ENCODE data around the gene PLOD1.

PLOD1 gene

DNA sequence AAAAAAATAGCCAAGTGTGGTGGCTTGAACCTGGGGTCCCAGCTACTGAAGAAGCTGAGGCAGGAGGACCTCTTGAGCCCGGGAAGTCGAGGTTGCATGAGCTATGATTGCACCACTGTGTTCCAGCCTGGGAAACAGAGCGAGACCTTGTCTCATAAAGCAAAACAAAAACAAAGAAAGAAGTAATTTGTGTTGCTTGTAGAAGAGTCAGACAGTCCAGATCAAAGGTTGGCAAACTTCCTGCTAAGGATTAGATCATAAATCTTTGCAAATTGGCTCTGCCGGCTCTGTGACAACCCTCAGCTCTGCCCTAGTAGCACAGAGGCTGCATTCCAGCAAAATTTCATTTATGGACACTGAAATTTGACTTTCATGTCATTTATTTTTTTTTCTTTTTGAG lies 26.7 kb downstream of the PLOD1 start:
- ATAC-seq (ENCODE audit: low read depth) (no peak), DNase-seq (ENCODE audit: low spot score) (no peak)
- Histone ChIP-seq H3K36me3 (ENCODE audit: low read depth) (peaks cover 66% of the 10 kb centered on the region), H3K9me3 (ENCODE audit: severe bottlenecking) (no peaks in the 10 kb centered on the region), H3K4me3 (ENCODE audit: severe bottlenecking) (no peak overlapping the region), H3K27me3 (ENCODE audit: insufficient read depth, poor library complexity, severe bottlenecking) (no peaks in the 10 kb centered on the region), H3K27ac (ENCODE audit: poor library complexity, severe bottlenecking) (no peak overlapping the region), H3K4me1 (ENCODE audit: insufficient read depth, poor library complexity, severe bottlenecking) (no peaks in the 10 kb centered on the region)
- TF ChIP-seq, protein P1, sequence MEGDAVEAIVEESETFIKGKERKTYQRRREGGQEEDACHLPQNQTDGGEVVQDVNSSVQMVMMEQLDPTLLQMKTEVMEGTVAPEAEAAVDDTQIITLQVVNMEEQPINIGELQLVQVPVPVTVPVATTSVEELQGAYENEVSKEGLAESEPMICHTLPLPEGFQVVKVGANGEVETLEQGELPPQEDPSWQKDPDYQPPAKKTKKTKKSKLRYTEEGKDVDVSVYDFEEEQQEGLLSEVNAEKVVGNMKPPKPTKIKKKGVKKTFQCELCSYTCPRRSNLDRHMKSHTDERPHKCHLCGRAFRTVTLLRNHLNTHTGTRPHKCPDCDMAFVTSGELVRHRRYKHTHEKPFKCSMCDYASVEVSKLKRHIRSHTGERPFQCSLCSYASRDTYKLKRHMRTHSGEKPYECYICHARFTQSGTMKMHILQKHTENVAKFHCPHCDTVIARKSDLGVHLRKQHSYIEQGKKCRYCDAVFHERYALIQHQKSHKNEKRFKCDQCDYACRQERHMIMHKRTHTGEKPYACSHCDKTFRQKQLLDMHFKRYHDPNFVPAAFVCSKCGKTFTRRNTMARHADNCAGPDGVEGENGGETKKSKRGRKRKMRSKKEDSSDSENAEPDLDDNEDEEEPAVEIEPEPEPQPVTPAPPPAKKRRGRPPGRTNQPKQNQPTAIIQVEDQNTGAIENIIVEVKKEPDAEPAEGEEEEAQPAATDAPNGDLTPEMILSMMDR (IDR thresholded peaks at IDR 0.05; ENCODE audit: poor library complexity, severe bottlenecking) = no peak

DNA sequence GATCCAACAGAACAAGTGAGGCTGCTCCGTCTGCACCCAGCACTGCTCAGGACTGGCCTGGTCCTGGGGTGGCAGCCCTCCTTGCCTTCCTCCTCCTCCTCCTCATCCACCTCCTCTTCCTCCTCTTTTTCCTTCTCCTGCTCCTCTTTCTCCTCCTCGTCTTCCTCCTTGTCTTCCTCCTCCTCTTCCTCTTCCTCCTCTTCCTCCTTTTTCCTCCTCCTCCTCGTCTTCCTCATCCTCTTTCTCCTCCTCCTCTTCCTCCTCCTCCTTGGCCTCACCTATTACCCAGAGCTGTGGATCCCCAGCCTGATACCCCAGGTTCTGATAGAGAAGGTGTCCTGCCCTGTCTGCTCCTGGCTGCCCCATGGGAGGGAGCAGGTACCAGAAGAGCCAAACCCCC lies 29.1 kb downstream of the PLOD1 start:
- Histone ChIP-seq H3K4me3 (ENCODE audit: severe bottlenecking) (no peak overlapping the region), H3K4me1 (ENCODE audit: insufficient read depth, poor library complexity, severe bottlenecking) (no peaks in the 10 kb centered on the region), H3K27me3 (ENCODE audit: insufficient read depth, poor library complexity, severe bottlenecking) (no peaks in the 10 kb centered on the region), H3K36me3 (ENCODE audit: low read depth) (peaks cover 57% of the 10 kb centered on the region), H3K9me3 (ENCODE audit: severe bottlenecking) (no peaks in the 10 kb centered on the region), H3K27ac (ENCODE audit: poor library complexity, severe bottlenecking) (no peak overlapping the region)
- TF ChIP-seq, protein P1 (IDR thresholded peaks at IDR 0.05; ENCODE audit: poor library complexity, severe bottlenecking) = no peak
- ATAC-seq (ENCODE audit: low read depth) (no peak), DNase-seq (ENCODE audit: low spot score) (no peak)

DNA sequence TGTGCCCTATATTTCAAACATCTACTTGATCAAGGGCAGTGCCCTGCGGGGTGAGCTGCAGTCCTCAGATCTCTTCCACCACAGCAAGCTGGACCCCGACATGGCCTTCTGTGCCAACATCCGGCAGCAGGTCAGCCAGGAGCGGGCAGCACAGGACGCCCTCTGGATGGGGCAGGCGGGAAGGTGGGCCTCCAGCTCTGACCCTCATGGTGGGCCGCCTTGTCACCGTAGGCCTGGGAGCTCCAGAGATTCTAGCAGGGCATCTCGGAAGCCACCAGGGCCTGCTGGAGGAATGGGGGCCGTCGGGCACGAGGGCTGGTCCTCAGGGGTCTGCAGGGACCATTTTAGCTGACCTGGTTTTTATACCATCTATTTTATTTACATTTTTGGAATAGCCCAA lies 30.1 kb downstream of the PLOD1 start:
- TF ChIP-seq, protein P1 (IDR thresholded peaks at IDR 0.05; ENCODE audit: poor library complexity, severe bottlenecking) = no peak
- no peak overlapping the region for H3K4me3 ChIP-seq (ENCODE audit: severe bottlenecking)
- no peaks in the 10 kb centered on the region for H3K4me1 ChIP-seq (ENCODE audit: insufficient read depth, poor library complexity, severe bottlenecking)
- no peaks in the 10 kb centered on the region for H3K9me3 ChIP-seq (ENCODE audit: severe bottlenecking)
- H3K27ac ChIP-seq (ENCODE audit: poor library complexity, severe bottlenecking) = no peak overlapping the region
- no peaks in the 10 kb centered on the region for H3K27me3 ChIP-seq (ENCODE audit: insufficient read depth, poor library complexity, severe bottlenecking)
- peaks cover 58% of the 10 kb centered on the region for H3K36me3 ChIP-seq (ENCODE audit: low read depth)
- ATAC-seq (ENCODE audit: low read depth) (no peak), DNase-seq (ENCODE audit: low spot score) (no peak)

DNA sequence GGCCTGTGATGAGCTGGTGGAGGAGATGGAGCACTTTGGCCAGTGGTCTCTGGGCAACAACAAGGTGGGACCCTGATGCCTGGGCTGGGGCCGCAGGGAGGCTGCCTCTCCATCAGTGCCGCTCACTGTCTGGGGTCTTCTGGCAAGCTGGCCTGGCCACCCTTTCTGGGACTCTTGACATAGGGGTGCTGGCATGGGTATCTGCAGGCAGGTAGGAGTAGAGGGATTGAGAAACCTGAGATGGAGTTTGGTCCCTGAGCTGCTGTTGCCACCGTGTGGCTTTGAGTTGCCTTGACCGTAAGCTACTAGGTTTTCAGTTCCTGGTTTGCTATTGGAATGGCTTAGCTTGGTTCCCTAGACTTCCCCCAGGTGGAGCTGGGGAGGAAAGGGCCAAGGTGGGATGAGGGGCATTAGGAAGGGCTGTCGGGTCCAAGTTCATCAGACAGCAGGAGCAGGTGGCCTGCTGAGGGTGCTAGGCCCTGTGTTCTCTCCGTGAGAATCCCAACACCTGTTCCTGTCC lies 32.6 kb downstream of the PLOD1 start:
- Histone ChIP-seq H3K4me3 (ENCODE audit: severe bottlenecking) (no peak overlapping the region), H3K4me1 (ENCODE audit: insufficient read depth, poor library complexity, severe bottlenecking) (no peaks in the 10 kb centered on the region), H3K27me3 (ENCODE audit: insufficient read depth, poor library complexity, severe bottlenecking) (no peaks in the 10 kb centered on the region), H3K9me3 (ENCODE audit: severe bottlenecking) (no peaks in the 10 kb centered on the region), H3K27ac (ENCODE audit: poor library complexity, severe bottlenecking) (no peak overlapping the region), H3K36me3 (ENCODE audit: low read depth) (peaks cover 49% of the 10 kb centered on the region)
- DNase-seq (ENCODE audit: low spot score) (no peak), ATAC-seq (ENCODE audit: low read depth) (peak; percentile 83)
- TF ChIP-seq, protein P1 (IDR thresholded peaks at IDR 0.05; ENCODE audit: poor library complexity, severe bottlenecking) = peak; percentile 57

DNA sequence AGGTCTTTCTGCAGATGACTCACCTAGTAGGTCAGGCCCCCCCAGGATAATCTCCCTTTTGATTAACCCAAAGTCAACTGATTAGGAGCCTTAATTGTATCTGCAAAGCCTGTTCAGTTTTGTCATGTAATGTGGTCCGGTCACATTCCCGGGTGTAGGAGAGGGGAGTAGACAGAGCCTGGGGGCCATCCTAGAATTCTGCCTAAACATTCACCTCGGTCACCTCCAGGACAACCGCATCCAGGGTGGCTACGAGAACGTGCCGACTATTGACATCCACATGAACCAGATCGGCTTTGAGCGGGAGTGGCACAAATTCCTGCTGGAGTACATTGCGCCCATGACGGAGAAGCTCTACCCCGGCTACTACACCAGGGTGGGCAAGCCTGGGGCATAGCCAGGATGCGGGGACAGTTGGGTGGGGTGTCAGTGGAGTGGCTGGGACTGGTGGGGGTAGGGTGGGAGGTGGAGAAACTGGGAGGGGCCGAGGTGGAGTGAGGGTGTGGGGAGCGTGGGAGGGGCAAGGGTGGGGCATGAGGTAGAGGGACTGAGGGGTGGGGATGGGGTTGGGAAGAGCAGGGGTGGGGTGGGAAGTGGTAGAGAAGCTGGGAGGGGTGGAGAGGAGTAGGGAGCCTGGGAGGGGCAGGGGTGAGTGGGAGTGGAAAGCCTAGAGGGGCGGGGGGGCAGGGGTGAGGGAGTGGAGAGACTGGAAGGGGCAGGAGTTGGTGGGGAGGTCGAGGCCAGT lies 36.1 kb downstream of the PLOD1 start:
- peaks cover 49% of the 10 kb centered on the region for H3K36me3 ChIP-seq (ENCODE audit: low read depth)
- DNase-seq (ENCODE audit: low spot score) (no peak), ATAC-seq (ENCODE audit: low read depth) (no peak)
- no peak overlapping the region for H3K4me3 ChIP-seq (ENCODE audit: severe bottlenecking)
- H3K27me3 ChIP-seq (ENCODE audit: insufficient read depth, poor library complexity, severe bottlenecking) = no peaks in the 10 kb centered on the region
- H3K4me1 ChIP-seq (ENCODE audit: insufficient read depth, poor library complexity, severe bottlenecking) = no peaks in the 10 kb centered on the region
- H3K27ac ChIP-seq (ENCODE audit: poor library complexity, severe bottlenecking) = no peak overlapping the region
- H3K9me3 ChIP-seq (ENCODE audit: severe bottlenecking) = no peaks in the 10 kb centered on the region
- TF ChIP-seq, protein P1 (IDR thresholded peaks at IDR 0.05; ENCODE audit: poor library complexity, severe bottlenecking) = no peak

Data from RWPE2 (cell line).